ENCODE measurements around the gene NOD2.

GRCh38 chr16:50765260-50765659 is 71.9 kb downstream of the NOD2 start:
- TF ChIP-seq CTCF (IDR thresholded peaks at IDR 0.05; ENCODE audit: insufficient read depth, low read depth, low read length) (no peak), EZH2 (IDR thresholded peaks at IDR 0.05; ENCODE audit: insufficient read depth, low read length) (no peak)

All from astrocyte (in vitro differentiated cells and primary cell).